Loucy (cell line): ENCODE measurements around the gene GNPAT.

Experiments
- EZH2phosphoT487 ChIP-seq: fragments of 200-600 bp; IDR thresholded peaks from 2 replicates; pipeline ENCODE4 v1.6.1; 2018; ENCODE audit warnings: antibody characterized with exemption, mild to moderate bottlenecking, moderate library complexity, borderline replicate concordance
- TF ChIP-seq, protein P1 (sequence below): fragments of 200-600 bp; sonication (generic); conservative IDR thresholded peaks from 2 replicates; pipeline ENCODE4 v1.5.1; 2014; ENCODE audit warnings: mild to moderate bottlenecking, antibody characterized with exemption, low read length

DNA sequence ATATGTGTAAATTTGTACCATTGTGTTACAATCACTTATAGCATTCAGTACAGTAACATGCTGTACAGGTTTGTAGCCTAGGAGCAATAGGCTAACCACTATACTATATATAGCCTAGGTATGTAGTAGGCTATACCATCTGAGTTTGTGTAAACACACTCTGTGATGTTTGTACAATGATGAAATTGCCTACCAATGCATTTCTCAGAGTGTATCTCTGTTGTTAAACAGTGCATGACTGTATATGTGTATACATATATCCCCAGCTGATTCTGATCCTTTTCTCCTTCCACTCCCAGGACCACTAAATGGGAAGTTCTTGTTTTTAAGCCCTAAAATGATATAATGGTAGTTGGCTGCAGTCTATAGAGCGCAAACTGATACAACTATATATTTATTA, 7.8 kb downstream of the GNPAT start:
- TF ChIP-seq, protein P1, sequence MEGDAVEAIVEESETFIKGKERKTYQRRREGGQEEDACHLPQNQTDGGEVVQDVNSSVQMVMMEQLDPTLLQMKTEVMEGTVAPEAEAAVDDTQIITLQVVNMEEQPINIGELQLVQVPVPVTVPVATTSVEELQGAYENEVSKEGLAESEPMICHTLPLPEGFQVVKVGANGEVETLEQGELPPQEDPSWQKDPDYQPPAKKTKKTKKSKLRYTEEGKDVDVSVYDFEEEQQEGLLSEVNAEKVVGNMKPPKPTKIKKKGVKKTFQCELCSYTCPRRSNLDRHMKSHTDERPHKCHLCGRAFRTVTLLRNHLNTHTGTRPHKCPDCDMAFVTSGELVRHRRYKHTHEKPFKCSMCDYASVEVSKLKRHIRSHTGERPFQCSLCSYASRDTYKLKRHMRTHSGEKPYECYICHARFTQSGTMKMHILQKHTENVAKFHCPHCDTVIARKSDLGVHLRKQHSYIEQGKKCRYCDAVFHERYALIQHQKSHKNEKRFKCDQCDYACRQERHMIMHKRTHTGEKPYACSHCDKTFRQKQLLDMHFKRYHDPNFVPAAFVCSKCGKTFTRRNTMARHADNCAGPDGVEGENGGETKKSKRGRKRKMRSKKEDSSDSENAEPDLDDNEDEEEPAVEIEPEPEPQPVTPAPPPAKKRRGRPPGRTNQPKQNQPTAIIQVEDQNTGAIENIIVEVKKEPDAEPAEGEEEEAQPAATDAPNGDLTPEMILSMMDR = no peak
- TF ChIP-seq EZH2phosphoT487 = no peak
